DND-41 (cell line): ENCODE measurements around the gene ENTPD6.

Experiments used
- ATAC-seq: fragments of 200-7000 bp; cut with Tn5 transposase; 3 replicates; pipeline ENCODE4 v1.9.1; 2021; ENCODE audit warnings: low read depth; ENCODE audit not compliant: insufficient read depth
- DNase-seq: peaks from one replicate; pipeline ENCODE4 v3.0.0-alpha.2; 2020
- H2AFZ ChIP-seq: 2 replicates; pipeline ENCODE4 v1.6.0; 2012; ENCODE audit warnings: low read depth, low read length
- H3K27ac ChIP-seq: 2 replicates; pipeline ENCODE4 v1.5.1; 2012; ENCODE audit warnings: low read length, inconsistent platforms
- H3K27me3 ChIP-seq: fragments of 200-600 bp; sonication (generic); 2 replicates; pipeline ENCODE4 v1.6.0; 2012; ENCODE audit warnings: low read length, mild to moderate bottlenecking, inconsistent platforms; ENCODE audit not compliant: insufficient read depth, poor library complexity
- H3K36me3 ChIP-seq: 2 replicates; pipeline ENCODE4 v1.5.1; 2012; ENCODE audit warnings: low read length, inconsistent platforms; ENCODE audit not compliant: insufficient read depth
- H3K4me1 ChIP-seq: 2 replicates; pipeline ENCODE4 v1.5.1; 2012; ENCODE audit warnings: mild to moderate bottlenecking, low read length; ENCODE audit not compliant: insufficient read depth
- H3K4me2 ChIP-seq: 2 replicates; pipeline ENCODE4 v1.6.0; 2012; ENCODE audit warnings: mild to moderate bottlenecking, moderate library complexity, low read length, inconsistent platforms; ENCODE audit not compliant: insufficient read depth
- H3K4me3 ChIP-seq, 2 experiments: fragments of 200-600 bp in 1 of 2; shearing (Covaris generic) in 1 of 2; 2 replicates each; pipeline ENCODE4 v1.5.1; 2012 to 2016; ENCODE audit warnings: inconsistent platforms in 2 of 2, low read length in 2 of 2, mild to moderate bottlenecking in 2 of 2, low read depth in 1 of 2, moderate library complexity in 1 of 2
- H3K79me2 ChIP-seq: 2 replicates; pipeline ENCODE4 v1.6.0; 2012; ENCODE audit warnings: low read length, inconsistent platforms; ENCODE audit not compliant: insufficient read depth
- H3K9ac ChIP-seq: 2 replicates; pipeline ENCODE4 v1.6.0; 2012; ENCODE audit warnings: low read depth, mild to moderate bottlenecking, inconsistent platforms, low read length, moderate library complexity
- H3K9me3 ChIP-seq: 2 replicates; pipeline ENCODE4 v1.5.1; 2012; ENCODE audit warnings: low read length, moderate library complexity, mild to moderate bottlenecking, inconsistent platforms; ENCODE audit not compliant: insufficient read depth, severe bottlenecking
- H4K20me1 ChIP-seq: 2 replicates; pipeline ENCODE4 v1.6.0; 2012; ENCODE audit warnings: low read length; ENCODE audit not compliant: insufficient read depth
- EZH2 ChIP-seq: IDR thresholded peaks from 3 replicates; pipeline ENCODE4 v1.6.1; 2012; ENCODE audit warnings: borderline replicate concordance, low read depth, mild to moderate bottlenecking, moderate library complexity, low read length, inconsistent platforms; ENCODE audit not compliant: severe bottlenecking
- TF ChIP-seq, protein P1 (sequence below): IDR thresholded peaks from 2 replicates; pipeline ENCODE4 v1.5.1; 2012; ENCODE audit warnings: borderline replicate concordance, low read length, moderate library complexity, mild to moderate bottlenecking; ENCODE audit not compliant: poor library complexity, severe bottlenecking; ENCODE audit errors: extremely low read depth

The ENTPD6 gene

DNA sequence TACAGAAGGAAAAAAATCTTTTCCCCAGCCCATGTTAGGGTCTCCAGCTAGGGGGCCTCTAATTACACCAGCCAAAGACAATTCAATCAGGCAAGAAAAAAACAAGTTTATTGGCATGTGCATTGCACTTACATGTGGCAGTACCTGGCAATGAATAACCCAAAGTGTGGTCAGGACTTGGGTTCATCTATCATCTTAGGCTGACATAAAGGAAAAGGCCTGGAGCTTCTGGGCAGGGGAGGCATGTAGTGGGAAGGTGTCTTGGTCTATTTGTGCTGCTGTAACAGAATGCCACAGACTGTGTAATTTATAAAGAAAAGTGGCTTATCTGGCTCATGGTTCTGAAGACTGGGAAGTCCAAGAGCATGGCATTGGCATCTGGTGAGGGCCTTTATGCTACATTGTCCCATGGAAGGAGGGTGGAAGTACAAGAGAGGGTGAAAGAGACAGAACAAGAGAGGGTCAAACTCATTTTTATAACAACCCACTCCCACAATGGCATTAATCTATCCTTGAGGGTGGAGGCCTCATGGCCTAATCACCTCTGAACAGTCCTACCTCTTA is 48.0 kb downstream of the ENTPD6 start:
- Histone ChIP-seq H3K36me3 (peaks cover 4% of the 10 kb centered on the region; the same call in 1 of the 2 replicates), H3K27ac (no peak overlapping the region), H3K79me2 (peaks cover 5% of the 10 kb centered on the region), H3K4me3 (no peak overlapping the region), H2AFZ (no peak overlapping the region), H3K27me3 (peaks cover 10% of the 10 kb centered on the region), H3K9ac (no peak overlapping the region), H3K4me1 (peaks cover 14% of the 10 kb centered on the region), H3K4me2 (no peak overlapping the region), H4K20me1 (no peaks in the 10 kb centered on the region), H3K9me3 (no peaks in the 10 kb centered on the region)
- ATAC-seq: no peak
- no peak for TF ChIP-seq EZH2
- TF ChIP-seq, protein P1, sequence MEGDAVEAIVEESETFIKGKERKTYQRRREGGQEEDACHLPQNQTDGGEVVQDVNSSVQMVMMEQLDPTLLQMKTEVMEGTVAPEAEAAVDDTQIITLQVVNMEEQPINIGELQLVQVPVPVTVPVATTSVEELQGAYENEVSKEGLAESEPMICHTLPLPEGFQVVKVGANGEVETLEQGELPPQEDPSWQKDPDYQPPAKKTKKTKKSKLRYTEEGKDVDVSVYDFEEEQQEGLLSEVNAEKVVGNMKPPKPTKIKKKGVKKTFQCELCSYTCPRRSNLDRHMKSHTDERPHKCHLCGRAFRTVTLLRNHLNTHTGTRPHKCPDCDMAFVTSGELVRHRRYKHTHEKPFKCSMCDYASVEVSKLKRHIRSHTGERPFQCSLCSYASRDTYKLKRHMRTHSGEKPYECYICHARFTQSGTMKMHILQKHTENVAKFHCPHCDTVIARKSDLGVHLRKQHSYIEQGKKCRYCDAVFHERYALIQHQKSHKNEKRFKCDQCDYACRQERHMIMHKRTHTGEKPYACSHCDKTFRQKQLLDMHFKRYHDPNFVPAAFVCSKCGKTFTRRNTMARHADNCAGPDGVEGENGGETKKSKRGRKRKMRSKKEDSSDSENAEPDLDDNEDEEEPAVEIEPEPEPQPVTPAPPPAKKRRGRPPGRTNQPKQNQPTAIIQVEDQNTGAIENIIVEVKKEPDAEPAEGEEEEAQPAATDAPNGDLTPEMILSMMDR: no peak
- no peak for DNase-seq

DNA sequence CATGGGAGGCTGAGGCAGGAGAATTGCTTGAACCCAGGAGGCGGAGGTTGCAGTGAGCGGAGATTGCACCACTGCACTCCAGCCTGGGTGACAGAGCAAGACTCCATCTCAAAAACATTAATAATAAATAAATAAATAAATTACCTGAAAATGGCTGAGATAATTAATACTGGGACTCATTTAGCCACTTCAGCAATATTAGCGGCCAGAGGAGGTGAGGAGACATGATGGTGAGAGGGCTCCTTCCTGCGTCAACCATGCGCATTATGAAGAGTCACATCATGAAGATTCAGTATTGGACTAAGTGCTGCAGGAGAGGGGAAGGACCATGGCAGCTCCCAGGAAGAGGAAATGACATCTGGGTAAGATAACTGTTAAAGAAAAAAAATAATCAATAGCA is 49.5 kb downstream of the ENTPD6 start:
- Histone ChIP-seq H3K79me2 (peaks cover 20% of the 10 kb centered on the region), H2AFZ (no peak overlapping the region), H3K9me3 (no peaks in the 10 kb centered on the region), H3K9ac (no peak overlapping the region), H3K4me1 (peaks cover 27% of the 10 kb centered on the region), H3K4me3 (no peak overlapping the region), H3K27me3 (peaks cover 10% of the 10 kb centered on the region), H3K4me2 (no peak overlapping the region), H3K27ac (no peak overlapping the region), H3K36me3 (peaks cover 4% of the 10 kb centered on the region; the same call in 1 of the 2 replicates), H4K20me1 (peaks cover under 1% of the 10 kb centered on the region; the same call in 1 of the 2 replicates)
- DNase-seq (no peak), ATAC-seq (no peak)
- no peak for TF ChIP-seq EZH2

DNA sequence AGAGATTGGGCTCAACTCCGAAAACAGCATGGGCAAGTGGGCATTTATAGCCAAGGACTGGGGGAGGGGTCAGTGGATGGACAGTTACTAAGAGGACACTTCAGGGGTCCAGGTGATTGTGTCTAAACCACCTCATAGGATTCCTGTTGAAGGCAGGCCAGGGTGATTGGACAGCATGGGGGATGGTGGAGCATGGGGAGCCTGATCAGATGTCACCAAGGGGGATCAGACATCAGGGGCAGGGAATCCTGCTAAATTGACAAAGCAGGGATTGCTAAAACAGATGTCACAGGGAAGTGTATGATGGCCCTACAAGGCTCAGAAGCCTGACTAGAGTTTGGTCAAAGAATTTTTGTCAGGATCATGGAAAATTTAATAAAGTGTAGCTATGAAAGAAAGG is 49.9 kb downstream of the ENTPD6 start:
- Histone ChIP-seq H3K4me2 (no peak overlapping the region), H3K4me3 (no peak overlapping the region), H3K9me3 (no peaks in the 10 kb centered on the region), H3K9ac (no peak overlapping the region), H3K79me2 (peaks cover 25% of the 10 kb centered on the region), H3K36me3 (peaks cover 4% of the 10 kb centered on the region; the same call in 1 of the 2 replicates), H3K27me3 (peaks cover 10% of the 10 kb centered on the region), H2AFZ (no peak overlapping the region), H4K20me1 (peaks cover 5% of the 10 kb centered on the region; the same call in 1 of the 2 replicates), H3K27ac (no peak overlapping the region), H3K4me1 (peaks cover 32% of the 10 kb centered on the region)
- ATAC-seq (no peak), DNase-seq (no peak)
- TF ChIP-seq EZH2: no peak
- TF ChIP-seq, protein P1: no peak

DNA sequence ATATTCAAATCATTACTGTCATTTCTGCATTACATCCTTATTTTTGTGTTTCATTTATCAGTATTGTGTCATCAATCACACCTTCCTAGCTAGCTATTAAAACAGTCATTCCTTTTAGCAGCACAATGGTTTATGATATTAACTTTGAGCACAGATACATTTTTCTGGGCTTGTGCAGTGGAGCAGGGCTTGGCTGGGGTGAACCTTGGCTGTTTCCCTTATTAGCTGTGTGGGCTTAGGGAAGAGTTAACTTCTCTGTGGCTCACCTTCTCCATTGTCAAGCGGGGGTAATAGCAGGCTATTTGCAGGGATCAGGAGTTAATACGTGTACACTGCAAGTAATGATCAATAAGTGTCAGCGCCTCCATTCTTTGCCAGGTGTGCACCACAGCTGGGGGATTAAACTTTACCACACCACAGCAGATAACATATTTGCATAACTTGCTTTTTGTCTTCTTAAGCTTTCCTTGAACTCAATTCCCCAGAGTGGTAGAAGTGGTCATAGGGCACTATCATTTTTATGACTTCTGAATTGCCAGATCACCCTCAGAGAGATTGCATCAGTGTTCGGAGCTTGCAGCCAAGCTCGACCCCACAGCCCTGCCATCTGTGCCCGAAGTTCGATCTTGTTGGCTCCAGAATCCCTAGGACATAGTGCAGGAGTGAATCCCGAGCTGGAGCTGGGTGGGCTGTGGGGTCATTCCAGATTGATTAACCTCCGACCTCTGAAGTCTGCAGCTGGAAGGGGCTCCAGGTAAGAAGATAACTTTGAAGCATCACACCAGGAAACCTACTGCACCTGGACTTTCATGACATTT is 50.9 kb downstream of the ENTPD6 start:
- ATAC-seq (no peak), DNase-seq (no peak)
- Histone ChIP-seq H2AFZ (no peak overlapping the region), H3K4me1 (peaks cover 41% of the 10 kb centered on the region), H3K27ac (no peak overlapping the region), H3K4me3 (no peak overlapping the region), H3K4me2 (no peak overlapping the region), H3K36me3 (peaks cover 9% of the 10 kb centered on the region), H3K79me2 (peaks cover 34% of the 10 kb centered on the region), H4K20me1 (peaks cover 10% of the 10 kb centered on the region; the same call in 1 of the 2 replicates), H3K27me3 (peaks cover 10% of the 10 kb centered on the region), H3K9ac (no peak overlapping the region), H3K9me3 (no peaks in the 10 kb centered on the region)
- TF ChIP-seq, protein P1: no peak
- TF ChIP-seq EZH2: no peak
